PFSK-1 (cell line): ENCODE measurements around the gene OR52L1.

ENCODE experiments used
- FOXP2 ChIP-seq: optimal IDR thresholded peaks from 2 replicates; pipeline ENCODE3; 2011; ENCODE audit warnings: borderline replicate concordance, control low read depth, inconsistent platforms; ENCODE audit not compliant: insufficient read depth; ENCODE audit errors: extremely low read length, extremely low read depth
- POLR2AphosphoS5 ChIP-seq: IDR thresholded peaks from 2 replicates; pipeline ENCODE4 v1.6.1; 2012; ENCODE audit warnings: low read depth, mild to moderate bottlenecking, control low read depth, low read length, moderate library complexity
- REST ChIP-seq, 2 experiments: IDR thresholded peaks; 2 replicates each; pipeline versions ENCODE4 v1.6.1 to v1.8.0; 2011 to 2012; ENCODE audit warnings: low read depth in 2 of 2, low read length in 2 of 2, control low read depth in 1 of 2, inconsistent platforms in 1 of 2, mild to moderate bottlenecking in 1 of 2, moderate library complexity in 1 of 2; ENCODE audit not compliant: insufficient read depth in 1 of 2
- SIN3A ChIP-seq: IDR thresholded peaks from 2 replicates; pipeline ENCODE4 v1.6.1; 2012; ENCODE audit warnings: mild to moderate bottlenecking, low read length, moderate library complexity, borderline replicate concordance; ENCODE audit not compliant: insufficient read depth
- TAF1 ChIP-seq: IDR thresholded peaks from 2 replicates; pipeline ENCODE4 v1.6.1; 2012; ENCODE audit warnings: low read length, control low read depth, borderline replicate concordance; ENCODE audit not compliant: insufficient read depth

The OR52L1 gene

GRCh38 chr11:5983443-5983842, 3.3 kb downstream of the OR52L1 start:
- TF ChIP-seq TAF1 (no peak), FOXP2 (no peak), REST (IDR thresholded peaks at IDR 0.05; ENCODE audit: insufficient read depth in 1 of 2, low read depth in 2 of 2, low read length in 2 of 2) (no peak), SIN3A (no peak), POLR2AphosphoS5 (no peak)

- TF ChIP-seq FOXP2 (no peak), TAF1 (no peak)
Observed at GRCh38 chr11:5973530-5973929, 13.3 kb downstream of the OR52L1 start.

- TF ChIP-seq SIN3A (no peak), POLR2AphosphoS5 (no peak), TAF1 (no peak), REST (IDR thresholded peaks at IDR 0.05; ENCODE audit: insufficient read depth in 1 of 2, low read depth in 2 of 2, low read length in 2 of 2) (no peak), FOXP2 (no peak)
Observed at GRCh38 chr11:5968394-5968793, 18.4 kb downstream of the OR52L1 start, which contains the start of gene OR56A5. Gene OR56A5 (minus strand): TSS chr11:5968494. CDS start chr11:5968494, 0 bp downstream.

- TF ChIP-seq POLR2AphosphoS5 (no peak), FOXP2 (no peak), TAF1 (no peak), REST (IDR thresholded peaks at IDR 0.05; ENCODE audit: insufficient read depth in 1 of 2, low read depth in 2 of 2, low read length in 2 of 2) (no peak), SIN3A (no peak)
Observed at GRCh38 chr11:5967708-5968107, 19.1 kb downstream of the OR52L1 start.

GRCh38 chr11:5966958-5967357, 19.8 kb downstream of the OR52L1 start:
- no peak for TF ChIP-seq FOXP2
- no peak for TF ChIP-seq POLR2AphosphoS5
- TF ChIP-seq SIN3A, result no peak
- TF ChIP-seq REST (IDR thresholded peaks at IDR 0.05; ENCODE audit: insufficient read depth in 1 of 2, low read depth in 2 of 2, low read length in 2 of 2), result no peak
- TF ChIP-seq TAF1, result no peak
